ENCODE data around the gene PRDM4.

Gene PRDM4

DNA sequence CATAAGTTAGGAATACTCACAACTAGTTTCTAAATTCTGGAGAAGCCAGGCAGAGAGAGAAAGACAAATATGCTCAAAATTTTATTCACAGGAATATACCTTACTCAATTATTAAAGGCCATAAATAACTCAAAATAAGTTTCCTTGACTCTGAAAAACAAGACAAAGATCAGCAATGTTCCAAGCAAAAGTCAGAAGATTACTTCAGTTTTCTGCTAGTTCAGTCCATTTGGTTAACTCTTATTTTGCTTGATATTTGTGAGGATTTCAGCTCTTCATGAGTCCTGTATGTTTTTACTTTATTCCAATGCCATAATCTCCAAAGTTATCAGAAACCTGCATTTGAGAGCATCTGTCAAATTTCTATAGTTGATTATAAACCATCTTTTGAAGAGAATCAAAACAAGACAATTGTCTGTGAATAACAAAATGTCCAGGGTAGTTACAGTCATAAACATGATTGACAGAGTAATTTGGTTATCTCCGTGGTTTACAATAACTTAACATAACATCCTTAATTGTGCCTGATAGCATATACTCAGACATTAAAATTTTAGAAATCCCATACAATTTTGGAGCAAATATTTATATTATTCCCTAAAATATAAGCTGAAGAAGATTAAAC lies 30.6 kb upstream of the PRDM4 start:
- no peak for TF ChIP-seq CTCF (IDR thresholded peaks at IDR 0.05)

DNA sequence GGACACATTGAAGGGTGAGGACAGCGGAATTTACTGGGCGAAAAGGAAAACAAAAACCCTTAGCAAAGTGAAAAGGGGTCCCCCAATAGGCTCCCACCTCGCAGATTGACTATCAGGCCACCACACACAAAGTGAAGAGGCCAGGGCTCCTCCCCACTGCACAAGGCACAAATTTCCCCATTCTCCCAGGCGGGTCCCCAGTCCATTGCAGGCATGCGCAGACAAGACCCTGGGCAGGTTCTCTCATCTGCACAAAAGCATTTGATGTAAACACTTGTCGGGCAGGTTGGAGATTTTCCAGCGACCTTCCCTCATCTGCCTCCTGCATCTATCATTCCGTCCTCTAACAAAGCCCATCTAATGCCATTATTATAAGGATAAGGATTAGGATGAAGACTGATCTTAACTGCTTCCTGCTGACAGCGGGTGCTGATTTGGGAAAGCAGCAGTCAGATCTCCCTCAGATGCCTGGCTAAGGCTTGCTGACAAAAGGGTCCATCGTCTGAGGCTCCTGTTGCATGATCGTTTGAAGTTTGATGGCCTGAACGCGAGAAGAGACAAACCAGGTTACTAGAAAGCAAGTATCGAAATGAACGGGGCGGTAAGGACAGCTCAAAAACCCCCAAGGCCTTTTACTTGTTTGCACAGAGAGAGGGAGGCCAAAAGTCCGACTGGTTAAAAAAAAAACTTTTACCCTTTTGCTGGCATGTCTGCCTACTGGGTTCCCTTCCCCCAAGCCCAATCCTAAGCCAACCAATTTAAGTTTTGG lies 27.9 kb upstream of the PRDM4 start:
- TF ChIP-seq CTCF (IDR thresholded peaks at IDR 0.05), result no peak

GRCh38 chr12:107788281-107788680 lies 27.3 kb upstream of the PRDM4 start:
- no peak for TF ChIP-seq CTCF (IDR thresholded peaks at IDR 0.05)

DNA sequence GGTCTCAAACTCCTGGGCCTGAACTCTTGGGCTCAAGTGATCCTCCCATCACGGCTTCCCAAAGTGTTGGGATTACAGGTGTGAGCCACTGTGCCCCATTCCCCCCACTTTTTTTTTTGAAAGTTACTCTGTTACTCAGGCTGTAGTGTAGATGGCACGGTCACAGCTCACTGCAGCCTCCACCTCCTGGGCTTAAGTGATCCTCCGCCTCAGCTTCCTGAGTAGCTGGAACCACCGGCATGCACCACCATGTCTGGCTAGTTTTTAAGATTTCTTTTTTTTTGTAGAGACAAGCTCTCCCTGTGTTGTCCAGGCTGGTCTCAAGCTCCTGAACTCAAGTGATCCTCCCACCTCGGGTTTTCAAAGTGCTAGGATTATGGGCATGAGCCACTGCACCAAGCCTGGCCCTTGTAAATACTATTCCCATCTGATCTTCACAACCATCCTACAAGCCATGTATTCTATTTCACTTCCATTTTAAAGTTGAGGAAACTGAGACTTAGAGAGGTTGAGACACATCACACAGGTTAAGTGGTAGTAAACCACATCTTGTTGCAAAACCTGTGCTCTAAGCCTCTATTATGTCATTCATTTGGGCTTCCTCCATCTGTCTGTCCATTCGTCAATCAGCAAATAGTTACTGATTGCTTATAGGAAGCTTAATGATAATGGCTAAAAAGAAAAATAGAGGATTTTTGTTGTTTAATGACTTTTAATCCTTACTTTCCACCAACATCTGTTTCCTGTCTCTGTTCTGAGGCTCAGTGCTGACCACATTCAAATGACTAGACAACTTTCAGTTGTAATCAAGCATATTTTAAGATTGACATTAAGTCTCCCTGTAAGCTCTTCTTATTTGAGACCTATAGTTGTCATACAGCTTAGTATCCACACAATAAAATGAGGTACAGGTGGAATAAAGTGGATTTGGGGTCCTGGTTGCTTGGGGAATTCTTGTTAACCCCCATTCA lies 22.8 kb upstream of the PRDM4 start:
- TF ChIP-seq CTCF (IDR thresholded peaks at IDR 0.05), result no peak

DNA sequence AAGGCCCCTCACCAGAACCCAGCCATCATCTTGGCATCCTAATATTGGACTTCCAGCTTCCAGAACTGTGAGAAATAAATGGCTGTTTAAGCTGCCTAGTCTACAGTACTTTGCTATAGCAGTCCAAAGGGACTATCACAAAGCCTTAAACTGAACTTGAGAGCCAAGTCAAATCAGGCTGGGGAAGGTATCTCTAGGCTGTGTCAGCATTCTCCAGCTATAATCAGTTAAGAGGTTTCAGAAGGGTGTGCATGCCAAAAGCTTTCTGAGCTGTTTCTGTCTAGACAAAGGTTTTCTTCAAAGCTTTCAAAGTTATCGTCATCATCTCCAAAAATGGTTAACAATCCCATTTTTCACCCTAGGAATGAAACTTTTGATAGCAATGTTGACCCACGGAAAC lies 21.1 kb upstream of the PRDM4 start:
- no peak for TF ChIP-seq CTCF (IDR thresholded peaks at IDR 0.05)

DNA sequence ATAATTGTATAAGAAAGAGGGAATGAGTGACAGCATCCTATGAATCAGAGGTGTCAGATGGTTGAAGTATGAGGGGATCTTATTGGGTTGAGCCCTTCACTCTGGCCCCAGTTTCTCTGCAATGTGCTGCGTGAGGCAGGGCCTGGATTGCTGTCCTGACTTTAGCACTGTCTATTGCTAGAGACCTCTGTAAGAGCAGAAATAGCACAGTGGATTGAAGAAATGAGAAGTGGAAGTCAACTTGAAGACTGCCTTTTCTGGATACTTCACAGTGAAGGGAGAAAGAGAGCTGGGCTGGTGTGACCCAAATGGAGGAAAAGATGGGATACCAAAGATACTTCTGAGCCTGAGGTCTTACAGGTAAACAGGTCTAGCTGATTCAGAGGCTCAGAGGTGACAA lies 19.4 kb upstream of the PRDM4 start:
- TF ChIP-seq CTCF (IDR thresholded peaks at IDR 0.05), result no peak

DNA sequence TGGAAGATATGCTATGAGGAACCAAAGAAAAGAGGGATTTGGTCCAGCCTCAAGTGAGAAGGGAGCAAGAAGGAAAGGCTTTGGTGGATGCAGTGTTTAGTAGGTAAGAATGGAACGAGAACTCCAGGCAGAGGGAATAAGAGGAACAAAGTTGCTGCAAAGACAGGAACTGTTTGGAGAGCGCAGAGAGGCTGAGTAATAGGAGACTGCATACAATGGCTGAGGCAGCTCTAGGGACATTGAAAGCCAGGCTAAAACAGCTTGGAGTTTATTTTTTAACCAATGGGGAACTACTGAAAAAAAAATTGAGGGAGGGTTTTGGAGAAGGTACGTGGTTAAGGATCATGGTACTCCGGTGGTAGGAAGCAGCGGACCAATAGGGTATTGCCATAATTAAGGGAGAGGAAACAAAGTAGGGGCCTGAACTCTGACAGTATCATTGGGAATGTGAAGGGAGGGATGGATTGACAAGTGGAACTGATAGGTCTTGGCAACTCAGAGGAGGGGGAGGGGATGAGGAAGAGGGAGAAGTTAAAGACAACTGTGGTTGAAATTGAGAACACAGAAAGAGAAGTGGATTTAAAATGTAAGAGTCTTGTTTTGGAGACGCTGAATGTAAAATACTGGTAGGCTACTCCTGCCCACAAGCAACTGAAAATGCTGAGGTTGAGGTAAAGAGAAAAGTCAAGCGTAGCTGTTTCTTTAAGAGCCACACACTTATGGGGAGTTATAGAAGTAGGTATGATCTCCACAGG lies 18.3 kb upstream of the PRDM4 start:
- TF ChIP-seq CTCF (IDR thresholded peaks at IDR 0.05), result no peak
